Subcutaneous adipose tissue (tissue), 4 donors: ENCODE measurements around the gene C10orf62. TPM values are rescaled to one million over a fixed set of nuclear protein-coding genes. Genes with fewer than 3 reads are reported as not detected.

ENCODE experiments used
- total RNA-seq, 4 donors: library from RNA; depleted of rRNA; stranded (reverse); fragments of >200 nt; gene quantifications; one replicate each; pipeline ENCODE4 v1.1.0, GENCODE V29; 2016
- TF ChIP-seq, protein P1 (sequence below): fragments of 450-650 bp; IDR thresholded peaks from one replicate; pipeline ENCODE4 v1.5.1; 2016; ENCODE audit warnings: low read depth, mild to moderate bottlenecking, control low read depth, antibody characterized with exemption, moderate library complexity

Gene C10orf62
- total RNA-seq, 4 donors from 2014 or later = 0.44 to 0.94 TPM; not detected in 2

DNA sequence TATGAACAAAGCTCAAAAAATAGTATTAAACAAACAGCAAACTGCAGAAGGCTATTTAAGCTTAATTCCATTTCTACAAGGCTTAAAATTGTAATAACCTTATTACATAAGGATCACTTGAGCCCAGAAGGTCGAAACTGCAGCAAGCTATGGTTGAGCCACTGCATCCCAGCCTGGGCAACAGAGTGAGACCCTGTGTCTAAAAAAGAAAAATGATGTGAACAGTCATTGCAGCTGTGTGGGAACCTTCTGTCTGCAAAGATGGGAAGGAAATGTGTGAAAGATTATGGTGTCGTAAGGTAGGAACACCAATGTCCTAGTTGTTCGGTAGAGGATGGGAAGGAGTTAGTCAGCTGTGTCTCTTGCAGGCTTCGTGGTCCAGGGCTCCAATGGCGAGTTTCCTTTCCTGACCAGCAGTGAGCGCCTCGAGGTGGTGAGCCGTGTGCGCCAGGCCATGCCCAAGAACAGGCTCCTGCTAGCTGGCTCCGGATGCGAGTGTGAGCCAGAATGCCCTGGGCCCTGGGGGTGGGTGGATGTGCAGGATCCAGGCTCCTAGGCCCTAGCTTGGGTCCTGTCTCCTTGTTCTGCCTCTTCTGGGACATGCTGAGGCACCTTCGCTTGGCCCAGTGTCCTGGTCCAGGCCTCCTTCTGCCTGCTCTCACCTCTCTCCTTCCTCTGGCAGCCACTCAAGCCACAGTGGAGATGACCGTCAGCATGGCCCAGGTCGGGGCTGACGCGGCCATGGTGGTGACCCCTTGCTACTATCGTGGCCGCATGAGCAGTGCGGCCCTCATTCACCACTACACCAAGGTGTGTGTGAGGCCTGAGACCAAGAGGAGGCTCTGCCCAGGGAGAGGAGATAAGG is 9.1 kb downstream of the C10orf62 start:
- TF ChIP-seq, protein P1, sequence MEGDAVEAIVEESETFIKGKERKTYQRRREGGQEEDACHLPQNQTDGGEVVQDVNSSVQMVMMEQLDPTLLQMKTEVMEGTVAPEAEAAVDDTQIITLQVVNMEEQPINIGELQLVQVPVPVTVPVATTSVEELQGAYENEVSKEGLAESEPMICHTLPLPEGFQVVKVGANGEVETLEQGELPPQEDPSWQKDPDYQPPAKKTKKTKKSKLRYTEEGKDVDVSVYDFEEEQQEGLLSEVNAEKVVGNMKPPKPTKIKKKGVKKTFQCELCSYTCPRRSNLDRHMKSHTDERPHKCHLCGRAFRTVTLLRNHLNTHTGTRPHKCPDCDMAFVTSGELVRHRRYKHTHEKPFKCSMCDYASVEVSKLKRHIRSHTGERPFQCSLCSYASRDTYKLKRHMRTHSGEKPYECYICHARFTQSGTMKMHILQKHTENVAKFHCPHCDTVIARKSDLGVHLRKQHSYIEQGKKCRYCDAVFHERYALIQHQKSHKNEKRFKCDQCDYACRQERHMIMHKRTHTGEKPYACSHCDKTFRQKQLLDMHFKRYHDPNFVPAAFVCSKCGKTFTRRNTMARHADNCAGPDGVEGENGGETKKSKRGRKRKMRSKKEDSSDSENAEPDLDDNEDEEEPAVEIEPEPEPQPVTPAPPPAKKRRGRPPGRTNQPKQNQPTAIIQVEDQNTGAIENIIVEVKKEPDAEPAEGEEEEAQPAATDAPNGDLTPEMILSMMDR = no peak

GRCh38 chr10:97599272-97599619 is 9.7 kb downstream of the C10orf62 start:
- TF ChIP-seq, protein P1 = no peak

DNA sequence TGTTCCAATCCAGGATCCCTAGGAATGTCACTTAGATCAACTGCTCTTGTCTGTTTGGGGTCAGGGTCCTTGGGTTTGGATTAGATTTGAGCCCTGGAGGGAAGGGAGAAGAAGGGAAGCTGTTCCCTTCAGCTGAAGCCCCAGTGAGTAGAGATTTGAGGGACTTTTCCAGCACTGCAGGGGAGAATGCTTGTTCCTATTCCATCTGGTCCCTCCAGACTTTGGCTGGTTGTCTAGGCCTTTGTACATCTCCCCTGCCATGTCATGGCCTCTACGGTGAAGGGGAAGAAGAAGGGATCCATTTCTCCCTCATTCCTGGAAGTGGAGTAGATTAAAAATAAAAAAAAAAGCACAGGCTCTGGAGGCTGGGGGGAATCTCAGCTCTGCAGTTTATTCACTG is 11.1 kb downstream of the C10orf62 start:
- TF ChIP-seq, protein P1 = no peak

GRCh38 chr10:97601268-97602215 is 12.0 kb downstream of the C10orf62 start:
- TF ChIP-seq, protein P1 = no peak

DNA sequence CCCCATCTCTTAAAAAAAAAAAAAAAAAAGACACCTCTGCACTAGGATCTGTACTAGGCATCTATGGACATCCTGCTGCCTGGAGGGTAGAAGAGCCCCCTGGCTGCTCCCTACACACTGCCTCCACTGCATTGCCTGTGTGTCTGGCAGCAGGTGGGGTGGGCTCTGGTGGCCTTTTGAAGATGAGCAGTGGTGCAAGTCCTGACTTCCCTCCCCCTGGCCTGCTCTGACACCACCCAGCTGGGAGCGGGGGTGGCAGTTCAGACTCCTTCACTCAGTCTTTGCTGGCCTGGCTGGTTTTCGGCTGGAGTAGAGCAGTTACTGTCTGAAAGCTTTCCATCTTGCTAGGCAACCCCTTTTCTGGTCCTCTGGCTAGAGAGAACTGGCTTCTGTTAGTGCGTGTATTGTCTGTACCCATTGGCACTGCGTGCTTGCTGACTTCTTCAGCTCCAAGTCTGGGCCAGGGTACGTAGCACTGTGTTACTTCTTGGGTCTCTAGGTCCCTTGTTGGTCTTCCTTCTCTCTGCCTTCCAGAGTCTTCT is 17.6 kb downstream of the C10orf62 start:
- TF ChIP-seq, protein P1 = no peak

GRCh38 chr10:97608991-97609561 is 19.6 kb downstream of the C10orf62 start:
- TF ChIP-seq, protein P1 = no peak
